PFSK-1 (cell line): ENCODE results near the gene HSPG2.

Source experiments
- FOXP2 ChIP-seq: optimal IDR thresholded peaks from 2 replicates; pipeline ENCODE3; 2011; ENCODE audit warnings: borderline replicate concordance, control low read depth, inconsistent platforms; ENCODE audit not compliant: insufficient read depth; ENCODE audit errors: extremely low read length, extremely low read depth
- POLR2AphosphoS5 ChIP-seq: IDR thresholded peaks from 2 replicates; pipeline ENCODE4 v1.6.1; 2012; ENCODE audit warnings: low read depth, mild to moderate bottlenecking, control low read depth, low read length, moderate library complexity
- SIN3A ChIP-seq: IDR thresholded peaks from 2 replicates; pipeline ENCODE4 v1.6.1; 2012; ENCODE audit warnings: mild to moderate bottlenecking, low read length, moderate library complexity, borderline replicate concordance; ENCODE audit not compliant: insufficient read depth
- TAF1 ChIP-seq: IDR thresholded peaks from 2 replicates; pipeline ENCODE4 v1.6.1; 2012; ENCODE audit warnings: low read length, control low read depth, borderline replicate concordance; ENCODE audit not compliant: insufficient read depth
- TF ChIP-seq, protein P1 (sequence below), 2 experiments: IDR thresholded peaks; 2 replicates each; pipeline versions ENCODE4 v1.6.1 to v1.8.0; 2011 to 2012; ENCODE audit warnings: low read depth in 2 of 2, low read length in 2 of 2, control low read depth in 1 of 2, inconsistent platforms in 1 of 2, mild to moderate bottlenecking in 1 of 2, moderate library complexity in 1 of 2; ENCODE audit not compliant: insufficient read depth in 1 of 2

Gene HSPG2

DNA sequence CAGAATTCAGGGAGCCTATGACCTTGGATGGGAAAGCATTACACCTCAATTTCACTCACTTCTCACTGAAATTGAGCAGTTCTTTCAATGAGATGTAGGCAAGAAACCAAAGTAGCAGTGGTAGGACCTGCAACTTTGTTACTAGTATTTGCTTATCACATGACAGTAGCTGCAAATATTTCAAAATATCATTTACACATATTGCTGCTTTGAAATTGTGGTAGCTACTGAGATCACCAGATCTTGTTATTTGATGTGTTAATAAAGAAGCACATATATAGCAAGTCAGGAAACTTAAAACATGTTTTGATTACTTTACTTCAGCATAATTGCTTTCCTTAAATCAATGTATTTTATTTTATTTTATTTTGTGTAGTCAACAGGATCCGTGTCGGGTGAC, 112.2 kb downstream of the HSPG2 start:
- TF ChIP-seq, protein P1, sequence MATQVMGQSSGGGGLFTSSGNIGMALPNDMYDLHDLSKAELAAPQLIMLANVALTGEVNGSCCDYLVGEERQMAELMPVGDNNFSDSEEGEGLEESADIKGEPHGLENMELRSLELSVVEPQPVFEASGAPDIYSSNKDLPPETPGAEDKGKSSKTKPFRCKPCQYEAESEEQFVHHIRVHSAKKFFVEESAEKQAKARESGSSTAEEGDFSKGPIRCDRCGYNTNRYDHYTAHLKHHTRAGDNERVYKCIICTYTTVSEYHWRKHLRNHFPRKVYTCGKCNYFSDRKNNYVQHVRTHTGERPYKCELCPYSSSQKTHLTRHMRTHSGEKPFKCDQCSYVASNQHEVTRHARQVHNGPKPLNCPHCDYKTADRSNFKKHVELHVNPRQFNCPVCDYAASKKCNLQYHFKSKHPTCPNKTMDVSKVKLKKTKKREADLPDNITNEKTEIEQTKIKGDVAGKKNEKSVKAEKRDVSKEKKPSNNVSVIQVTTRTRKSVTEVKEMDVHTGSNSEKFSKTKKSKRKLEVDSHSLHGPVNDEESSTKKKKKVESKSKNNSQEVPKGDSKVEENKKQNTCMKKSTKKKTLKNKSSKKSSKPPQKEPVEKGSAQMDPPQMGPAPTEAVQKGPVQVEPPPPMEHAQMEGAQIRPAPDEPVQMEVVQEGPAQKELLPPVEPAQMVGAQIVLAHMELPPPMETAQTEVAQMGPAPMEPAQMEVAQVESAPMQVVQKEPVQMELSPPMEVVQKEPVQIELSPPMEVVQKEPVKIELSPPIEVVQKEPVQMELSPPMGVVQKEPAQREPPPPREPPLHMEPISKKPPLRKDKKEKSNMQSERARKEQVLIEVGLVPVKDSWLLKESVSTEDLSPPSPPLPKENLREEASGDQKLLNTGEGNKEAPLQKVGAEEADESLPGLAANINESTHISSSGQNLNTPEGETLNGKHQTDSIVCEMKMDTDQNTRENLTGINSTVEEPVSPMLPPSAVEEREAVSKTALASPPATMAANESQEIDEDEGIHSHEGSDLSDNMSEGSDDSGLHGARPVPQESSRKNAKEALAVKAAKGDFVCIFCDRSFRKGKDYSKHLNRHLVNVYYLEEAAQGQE (IDR thresholded peaks at IDR 0.05; ENCODE audit: insufficient read depth in 1 of 2, low read depth in 2 of 2, low read length in 2 of 2) = no peak
- TF ChIP-seq POLR2AphosphoS5 (no peak), SIN3A (no peak), FOXP2 (no peak), TAF1 (no peak)

DNA sequence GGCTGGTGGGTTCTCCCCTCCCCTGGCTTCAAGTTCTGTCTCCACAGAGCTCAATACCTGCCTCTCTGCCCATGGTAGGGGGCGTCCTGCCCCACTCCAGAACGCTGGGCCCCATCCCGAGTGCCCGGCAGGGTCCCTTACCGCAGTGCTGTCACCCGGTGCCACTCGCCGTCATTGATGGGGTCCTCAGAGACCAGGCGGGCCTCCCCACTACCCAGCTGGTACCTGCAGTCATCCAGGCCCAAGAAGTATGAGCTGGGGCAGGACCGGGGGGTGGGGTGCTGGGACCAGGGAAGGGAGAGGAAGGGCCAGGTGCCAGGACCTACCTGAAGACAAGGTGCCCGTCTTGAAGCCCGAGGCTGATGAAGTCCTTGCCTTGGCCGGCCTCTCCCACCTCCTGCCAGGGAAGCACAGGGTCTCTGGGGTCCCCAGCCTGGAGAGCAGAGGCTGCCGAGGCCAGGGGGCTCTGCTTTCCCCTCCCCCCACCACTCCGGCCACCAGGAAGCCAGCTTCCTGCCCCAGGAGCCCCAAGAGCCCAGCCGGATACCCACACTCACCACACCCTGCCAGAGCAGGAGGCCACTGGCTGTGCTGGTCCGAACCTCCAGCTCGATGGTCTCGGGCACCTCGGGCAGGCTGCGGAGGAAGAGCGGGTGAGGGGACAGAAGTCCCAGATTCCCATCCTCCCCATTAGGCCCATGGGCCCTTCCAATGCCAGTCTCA, 113.0 kb downstream of the HSPG2 start:
- TF ChIP-seq, protein P1 (IDR thresholded peaks at IDR 0.05; ENCODE audit: insufficient read depth in 1 of 2, low read depth in 2 of 2, low read length in 2 of 2) = no peak
- TF ChIP-seq POLR2AphosphoS5 (no peak), TAF1 (no peak), FOXP2 (no peak), SIN3A (no peak)

DNA sequence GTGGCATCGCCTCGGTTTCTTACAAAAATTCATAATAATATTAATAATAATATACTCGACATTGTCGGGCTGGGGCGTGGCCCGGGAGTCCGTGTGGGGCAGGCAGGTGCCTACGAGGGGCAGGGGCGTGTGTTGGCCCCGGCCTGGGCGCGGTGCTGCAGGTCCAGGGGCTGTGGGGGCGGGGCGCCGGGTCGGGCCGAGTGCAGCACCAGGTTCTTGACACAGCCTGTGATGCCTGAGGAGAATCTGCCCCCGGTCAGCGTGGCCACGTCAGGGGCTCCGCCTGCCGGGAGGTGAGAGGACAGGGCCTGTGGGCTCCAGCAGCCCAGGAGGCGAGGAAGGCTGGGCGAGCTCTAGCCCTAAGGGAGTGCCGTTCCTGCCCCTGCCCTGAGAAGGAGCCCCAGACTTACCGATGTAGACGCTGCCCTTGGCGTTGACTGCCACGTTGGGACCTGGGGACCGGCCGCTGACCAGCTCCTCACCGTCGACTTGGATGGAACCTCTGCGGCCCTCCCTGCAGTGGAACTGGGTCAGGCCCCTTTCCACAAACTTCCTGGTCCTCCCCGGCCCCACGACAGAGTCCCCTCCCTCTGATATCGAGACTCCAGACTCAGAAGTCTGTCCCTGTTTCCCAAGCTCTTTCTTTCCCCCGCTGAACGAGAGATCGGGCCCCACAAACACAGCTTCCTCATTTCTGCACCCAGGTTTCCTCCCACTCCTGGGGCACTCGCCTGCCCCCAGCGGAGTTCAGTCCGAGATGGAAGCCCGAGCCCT, 113.7 kb downstream of the HSPG2 start:
- TF ChIP-seq TAF1 (no peak), POLR2AphosphoS5 (no peak), SIN3A (no peak), FOXP2 (no peak)
- TF ChIP-seq, protein P1 (IDR thresholded peaks at IDR 0.05; ENCODE audit: insufficient read depth in 1 of 2, low read depth in 2 of 2, low read length in 2 of 2) = no peak

DNA sequence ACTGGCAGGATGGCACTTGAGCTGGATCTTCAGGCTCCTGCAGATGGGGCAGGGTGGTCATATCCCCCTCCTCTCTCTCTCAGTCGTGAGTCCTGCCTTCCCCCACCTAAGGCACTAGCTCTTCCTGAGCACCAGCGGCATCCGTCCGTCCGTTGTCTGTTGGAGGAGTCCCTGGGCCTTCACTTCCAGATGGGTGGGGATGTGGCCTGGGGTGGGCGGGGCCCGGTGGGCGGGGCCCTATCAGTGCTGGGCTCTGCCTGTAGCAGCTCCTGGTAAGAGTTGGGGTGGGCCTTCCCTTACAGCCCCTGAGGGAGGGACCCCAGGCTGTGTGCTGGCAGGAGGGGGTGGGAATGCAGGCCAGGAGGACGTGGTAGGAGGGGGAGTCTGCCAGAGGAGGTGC, 114.8 kb downstream of the HSPG2 start:
- no peak for TF ChIP-seq POLR2AphosphoS5
- TF ChIP-seq TAF1 = no peak
- TF ChIP-seq, protein P1 (IDR thresholded peaks at IDR 0.05; ENCODE audit: insufficient read depth in 1 of 2, low read depth in 2 of 2, low read length in 2 of 2) = no peak
